ENCODE results near the gene DLG5. TPM values are rescaled to one million over a fixed set of nuclear protein-coding genes. Genes with fewer than 3 reads are reported as not detected.

DLG5 gene
- total and polyA plus RNA-seq, 2 donors (not counting 1 experiment from before 2014, with no cell fraction given) = 0.51 to 0.54 TPM

DNA sequence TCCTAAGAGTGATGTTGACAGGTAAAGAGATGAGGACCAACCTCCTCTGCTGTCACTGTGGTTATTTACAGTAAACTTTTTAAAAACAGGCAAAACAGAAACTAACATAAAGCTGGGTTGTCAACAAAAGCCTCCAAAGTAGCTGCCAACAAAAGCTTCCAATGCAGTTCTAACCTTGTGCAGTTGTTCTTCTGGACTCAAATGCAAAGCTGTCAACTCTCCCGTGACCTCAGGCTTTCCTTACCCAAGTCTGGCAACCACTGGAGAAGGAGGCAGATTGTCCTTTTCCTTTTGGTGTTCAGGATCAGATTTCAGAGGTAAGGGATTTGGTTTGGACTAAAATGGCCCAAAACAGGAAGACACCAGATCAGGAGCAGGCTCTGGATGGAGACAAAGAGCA is 63.1 kb downstream of the DLG5 start:
- Histone ChIP-seq H3K4me3 (ENCODE audit: control extremely low read depth in 1 of 5, extremely low read depth in 1 of 5, insufficient read depth in 1 of 5, low read depth in 2 of 5, low read length in 4 of 5) (no peak overlapping the region), H4K20me1 (ENCODE audit: control insufficient read depth, insufficient read depth, low read length, poor library complexity, severe bottlenecking) (no peaks in the 10 kb centered on the region), H3K4me2 (replicated peaks; ENCODE audit: low read depth, low read length, poor library complexity, severe bottlenecking) (no peak overlapping the region), H3K27ac (ENCODE audit: low read length in 2 of 2) (no peak overlapping the region), H3K9me3 (ENCODE audit: control extremely low read depth in 1 of 3, control insufficient read depth in 2 of 3, insufficient read depth in 1 of 3, low read length in 2 of 3) (no peaks in the 10 kb centered on the region), H3K79me2 (ENCODE audit: control insufficient read depth, insufficient read depth, low read length) (no peaks in the 10 kb centered on the region), H3K36me3 (replicated peaks in 1 of 2; ENCODE audit: control extremely low read depth in 1 of 2, control insufficient read depth in 1 of 2, extremely low read depth in 1 of 2, insufficient read depth in 2 of 2, low read length in 1 of 2) (no peaks in the 10 kb centered on the region), H3K9ac (ENCODE audit: low read length) (no peak overlapping the region), H2AFZ (ENCODE audit: insufficient read depth, low read depth, low read length, poor library complexity, severe bottlenecking) (no peak overlapping the region), H3K4me1 (ENCODE audit: control insufficient read depth in 2 of 2, insufficient read depth in 2 of 2, low read length in 2 of 2) (no peaks in the 10 kb centered on the region), H3K27me3 (replicated peaks in 1 of 4; ENCODE audit: control extremely low read depth in 1 of 4, control insufficient read depth in 3 of 4, insufficient read depth in 4 of 4, low read length in 3 of 4) (peaks cover 0 to 2% (median 0%) of the 10 kb centered on the region in 4 experiments)
- Mint-ChIP-seq H3K27me3 (no peaks in the 10 kb centered on the region), H3K4me3 (no peak overlapping the region), H3K9me3 (ENCODE audit: insufficient read depth) (no peaks in the 10 kb centered on the region), H3K4me1 (no peaks in the 10 kb centered on the region), H3K27ac (no peak overlapping the region)
- ChIA-PET POLR2A (no interaction called here), CTCF (no interaction called here)
- WGBS (ENCODE audit: insufficient coverage) = 86% methylated on average over 1 of the region's 1 CpG
- no peak for ATAC-seq (ENCODE audit: low read depth)
- intact Hi-C loops (cut with micrococcal nuclease) = no loop called here
- TF ChIP-seq CTCF (IDR thresholded peaks at IDR 0.05) (no peak), EZH2 (IDR thresholded peaks at IDR 0.05; ENCODE audit: borderline replicate concordance, insufficient read depth, low read depth, low read length, poor library complexity, severe bottlenecking) (no peak)
- no peak for DNase-seq

DNA sequence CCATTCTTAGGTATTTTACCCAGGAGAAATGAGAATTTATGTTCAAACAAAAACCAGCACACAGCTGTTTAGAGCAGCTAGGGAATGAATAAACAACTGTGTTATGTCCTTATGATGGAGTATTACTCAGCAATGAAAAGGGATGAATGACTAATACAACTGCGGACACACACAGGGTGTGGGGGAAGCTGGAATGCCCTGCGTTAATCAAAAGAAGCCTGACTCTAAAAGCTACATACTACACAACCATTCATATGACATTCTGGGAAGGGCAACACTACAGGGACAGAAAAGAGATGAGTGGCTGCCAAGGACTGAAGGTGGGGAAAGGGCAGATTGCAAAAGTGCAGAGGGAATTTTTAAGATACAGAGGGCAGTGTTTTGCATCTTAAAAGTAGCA is 64.0 kb downstream of the DLG5 start:
- TF ChIP-seq CTCF (IDR thresholded peaks at IDR 0.05) = no peak
- TF ChIP-seq EZH2 (IDR thresholded peaks at IDR 0.05; ENCODE audit: borderline replicate concordance, insufficient read depth, low read depth, low read length, poor library complexity, severe bottlenecking) = no peak
- Histone ChIP-seq H3K27ac (ENCODE audit: low read length in 2 of 2) (no peak overlapping the region), H3K4me1 (ENCODE audit: control insufficient read depth in 2 of 2, insufficient read depth in 2 of 2, low read length in 2 of 2) (no peaks in the 10 kb centered on the region), H3K4me3 (ENCODE audit: control extremely low read depth in 1 of 5, extremely low read depth in 1 of 5, insufficient read depth in 1 of 5, low read depth in 2 of 5, low read length in 4 of 5) (no peak overlapping the region), H3K4me2 (replicated peaks; ENCODE audit: low read depth, low read length, poor library complexity, severe bottlenecking) (no peak overlapping the region), H3K27me3 (replicated peaks in 1 of 4; ENCODE audit: control extremely low read depth in 1 of 4, control insufficient read depth in 3 of 4, insufficient read depth in 4 of 4, low read length in 3 of 4) (peaks cover 0 to 2% (median 0%) of the 10 kb centered on the region in 4 experiments), H3K9me3 (ENCODE audit: control extremely low read depth in 1 of 3, control insufficient read depth in 2 of 3, insufficient read depth in 1 of 3, low read length in 2 of 3) (no peaks in the 10 kb centered on the region), H3K36me3 (replicated peaks in 1 of 2; ENCODE audit: control extremely low read depth in 1 of 2, control insufficient read depth in 1 of 2, extremely low read depth in 1 of 2, insufficient read depth in 2 of 2, low read length in 1 of 2) (no peaks in the 10 kb centered on the region), H4K20me1 (ENCODE audit: control insufficient read depth, insufficient read depth, low read length, poor library complexity, severe bottlenecking) (no peaks in the 10 kb centered on the region), H2AFZ (ENCODE audit: insufficient read depth, low read depth, low read length, poor library complexity, severe bottlenecking) (no peak overlapping the region), H3K9ac (ENCODE audit: low read length) (no peak overlapping the region), H3K79me2 (ENCODE audit: control insufficient read depth, insufficient read depth, low read length) (no peaks in the 10 kb centered on the region)
- H3K27ac Mint-ChIP-seq = no peak overlapping the region
- H3K4me3 Mint-ChIP-seq = no peak overlapping the region
- ChIA-PET CTCF (interaction anchor here (1.0 kb wide), 1 partner anchor 10 kb away, joined by 3 read pairs; no protein-coding TSS in a partner anchor), POLR2A (no interaction called here)
- intact Hi-C loops (cut with micrococcal nuclease) = no loop called here
- no peaks in the 10 kb centered on the region for H3K9me3 Mint-ChIP-seq (ENCODE audit: insufficient read depth)
- no peaks in the 10 kb centered on the region for H3K4me1 Mint-ChIP-seq
- no CpG with 5 or more reads among the region's 2 CpGs for WGBS (ENCODE audit: insufficient coverage)
- H3K27me3 Mint-ChIP-seq = no peaks in the 10 kb centered on the region
- ATAC-seq (ENCODE audit: low read depth) (no peak), DNase-seq (no peak)
